Common myeloid progenitor, CD34-positive (primary cell): ENCODE measurements around the gene PAXX.

ENCODE experiments used
- CTCF ChIA-PET: fragments of 350-600 bp; sonication (Branson Sonifier 250); formaldehyde crosslinking; loops from one replicate; lab custom pipeline; 2021; ENCODE audit warnings: antibody characterized with exemption; lab: Charles Lee
- POLR2A ChIA-PET: fragments of 350-600 bp; sonication (Branson Sonifier 250); formaldehyde crosslinking; loops from one replicate; lab custom pipeline; 2021; ENCODE audit warnings: antibody characterized with exemption; lab: Charles Lee
- DNase-seq, 3 donors: peaks; one replicate each; pipeline versions ENCODE4 v3.0.0 to v3.0.0-alpha.2; 2013
- H3K27ac ChIP-seq, 2 experiments: 1 replicate in 1 of 2; 2 replicates in 1 of 2; pipeline ENCODE4 v1.7.0; 2013; ENCODE audit warnings: inconsistent platforms in 2 of 2, low read length in 2 of 2, mild to moderate bottlenecking in 2 of 2, low read depth in 1 of 2, moderate library complexity in 1 of 2; ENCODE audit not compliant: severe bottlenecking in 2 of 2, insufficient read depth in 1 of 2, poor library complexity in 1 of 2
- H3K27me3 ChIP-seq, 5 experiments: replicated peaks in 2 of 5; 1 replicate in 3 of 5; 2 replicates in 2 of 5; pipeline versions ENCODE4 v1.6.1 to v1.7.0; 2013; ENCODE audit warnings: low read length in 4 of 5, mild to moderate bottlenecking in 2 of 5, moderate library complexity in 2 of 5, inconsistent platforms in 1 of 5; ENCODE audit not compliant: insufficient read depth in 5 of 5, control insufficient read depth in 4 of 5
- H3K36me3 ChIP-seq, 4 experiments: 1 replicate in 2 of 4; 2 replicates in 2 of 4; pipeline versions ENCODE4 v1.6.1 to v1.7.0; 2013; ENCODE audit warnings: low read length in 3 of 4, control low read depth in 1 of 4, mild to moderate bottlenecking in 1 of 4; ENCODE audit not compliant: control insufficient read depth in 4 of 4, insufficient read depth in 4 of 4
- H3K4me1 ChIP-seq, 4 experiments: 1 replicate in 3 of 4; 2 replicates in 1 of 4; pipeline versions ENCODE4 v1.6.1 to v1.7.1; 2013; ENCODE audit warnings: low read length in 3 of 4, mild to moderate bottlenecking in 3 of 4, control low read depth in 1 of 4, inconsistent platforms in 1 of 4, moderate library complexity in 1 of 4; ENCODE audit not compliant: control insufficient read depth in 4 of 4, insufficient read depth in 4 of 4; ENCODE audit errors: control extremely low read depth in 1 of 4
- H3K4me3 ChIP-seq, 7 experiments: 1 replicate in 4 of 7; 2 replicates in 3 of 7; pipeline versions ENCODE4 v1.5.1 to v1.7.0; 2013; ENCODE audit warnings: mild to moderate bottlenecking in 7 of 7, low read length in 6 of 7, moderate library complexity in 6 of 7, inconsistent platforms in 2 of 7, low read depth in 2 of 7, control low read depth in 1 of 7; ENCODE audit not compliant: insufficient read depth in 4 of 7, control insufficient read depth in 1 of 7; ENCODE audit errors: extremely low read depth in 1 of 7
- H3K9me3 ChIP-seq, 5 experiments: 1 replicate in 4 of 5; 2 replicates in 1 of 5; pipeline versions ENCODE4 v1.6.1 to v1.7.1; 2013; ENCODE audit warnings: low read length in 4 of 5, mild to moderate bottlenecking in 2 of 5, inconsistent platforms in 1 of 5, low read depth in 1 of 5, moderate library complexity in 1 of 5; ENCODE audit not compliant: control insufficient read depth in 4 of 5, insufficient read depth in 2 of 5; ENCODE audit errors: control extremely low read depth in 1 of 5
- WGBS: methylation state at CpG from one replicate; pipeline ENCODE4 v1.1.5; 2013; ENCODE audit not compliant: insufficient coverage; 5-methylcytosine and 5-hydroxymethylcytosine counted together

PAXX gene

GRCh38 chr9:137013571-137013940 lies 21.3 kb downstream of the PAXX start:
- WGBS, result 98% methylated on average over 9 of the region's 20 CpGs
- Histone ChIP-seq H3K4me1 (peaks cover 0 to under 1% (median 0%) of the 10 kb centered on the region in 4 experiments), H3K36me3 (peaks cover 2 to 79% (median 43%) of the 10 kb centered on the region in 4 experiments), H3K4me3 (no peak overlapping the region), H3K9me3 (no peaks in the 10 kb centered on the region), H3K27ac (no peak overlapping the region), H3K27me3 (no peaks in the 10 kb centered on the region)
- DNase-seq, result no peak
- POLR2A ChIA-PET, result no interaction called here
- CTCF ChIA-PET, result interaction anchor here (2.0 kb wide), 1 partner anchor 16 kb away, joined by 7 read pairs; no protein-coding TSS in a partner anchor

- peaks cover 2 to 84% (median 49%) of the 10 kb centered on the region in 4 experiments for H3K36me3 ChIP-seq
- CTCF ChIA-PET, result interaction anchor here (1.4 to 2.0 kb wide), 2 partner anchors 8 to 15 kb away, joined by 3 to 7 read pairs; no protein-coding TSS in a partner anchor
- H3K27ac ChIP-seq, result no peak overlapping the region
- peaks cover 0 to 3% (median 0%) of the 10 kb centered on the region in 4 experiments for H3K4me1 ChIP-seq
- no peaks in the 10 kb centered on the region for H3K27me3 ChIP-seq
- no peak for DNase-seq
- H3K4me3 ChIP-seq, result no peak overlapping the region
- 93% methylated on average over 23 of the region's 23 CpGs for WGBS
- POLR2A ChIA-PET, result no interaction called here
- H3K9me3 ChIP-seq, result no peaks in the 10 kb centered on the region
Observed at GRCh38 chr9:137014166-137014565, 21.9 kb downstream of the PAXX start.

DNA sequence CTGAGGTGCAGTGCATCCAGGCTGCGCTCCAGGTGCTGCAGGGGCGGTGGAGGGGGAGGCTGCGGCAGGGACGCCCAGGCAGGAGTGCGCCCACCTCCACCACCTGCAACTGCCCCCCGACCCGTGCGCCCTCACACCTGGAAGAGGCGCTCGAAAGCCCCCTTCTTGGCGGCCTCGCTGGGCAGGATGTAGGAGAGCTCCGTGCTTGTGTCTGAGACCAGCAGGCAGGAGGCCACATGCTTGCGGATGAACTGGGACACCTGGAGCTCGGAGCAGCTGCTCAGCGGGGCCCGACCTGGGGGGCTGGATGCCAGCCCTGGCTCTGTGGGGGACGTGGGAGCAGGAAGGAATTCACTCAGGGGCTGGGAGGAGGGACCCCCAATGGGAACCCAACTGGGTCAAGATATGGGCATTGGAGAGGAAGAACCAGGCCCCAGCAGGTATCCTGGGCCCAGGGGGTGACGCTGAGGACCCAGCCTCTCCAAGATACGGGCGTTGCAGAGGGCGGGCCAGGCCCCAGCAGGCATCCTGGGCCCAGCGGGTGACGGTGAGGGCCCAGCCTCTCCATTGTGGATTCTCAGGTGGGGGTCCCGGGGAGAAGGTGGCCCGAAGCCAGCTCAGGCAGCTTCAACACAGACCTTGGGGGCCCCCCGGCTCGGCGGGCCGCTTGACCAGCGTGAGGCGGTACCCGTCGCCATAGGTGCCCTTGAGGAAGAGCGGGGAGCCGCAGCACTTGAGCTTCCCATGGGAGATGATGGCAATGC lies 22.7 kb downstream of the PAXX start:
- ChIA-PET POLR2A (no interaction called here), CTCF (interaction anchor here (1.1 to 2.0 kb wide), 3 partner anchors 9 to 67 kb away, joined by 3 to 7 read pairs (median 3); no protein-coding TSS in a partner anchor)
- DNase-seq, result no peak
- Histone ChIP-seq H3K27me3 (no peaks in the 10 kb centered on the region), H3K27ac (no peak overlapping the region), H3K4me1 (peaks cover 0 to 3% (median 0%) of the 10 kb centered on the region in 4 experiments), H3K4me3 (no peak overlapping the region), H3K36me3 (peaks cover 2 to 86% (median 49%) of the 10 kb centered on the region in 4 experiments), H3K9me3 (no peaks in the 10 kb centered on the region)
- WGBS, result 97% methylated on average over 36 of the region's 36 CpGs

DNA sequence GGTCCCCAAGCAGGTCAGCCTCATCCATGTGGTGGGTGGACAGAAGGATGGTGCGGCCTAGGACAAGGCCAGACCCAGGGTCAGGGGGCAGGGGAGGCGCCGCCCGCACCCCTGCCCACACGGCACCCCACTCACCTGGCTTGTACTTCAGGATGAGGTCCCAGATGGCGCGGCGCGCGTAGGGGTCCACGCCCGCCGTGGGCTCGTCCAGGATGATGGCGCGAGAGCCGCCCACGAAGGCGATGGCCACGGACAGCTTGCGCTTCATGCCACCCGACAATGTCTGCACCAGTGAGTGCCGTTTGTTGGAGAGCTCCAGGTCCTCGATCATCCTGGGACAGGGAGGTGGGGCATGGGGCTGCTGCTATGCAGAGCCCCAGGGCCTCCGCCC lies 23.3 kb downstream of the PAXX start:
- Histone ChIP-seq H3K36me3 (peaks cover 2 to 88% (median 50%) of the 10 kb centered on the region in 4 experiments), H3K9me3 (no peaks in the 10 kb centered on the region), H3K4me1 (peaks cover 0 to 3% (median 0%) of the 10 kb centered on the region in 4 experiments), H3K4me3 (no peak overlapping the region), H3K27ac (no peak overlapping the region), H3K27me3 (no peaks in the 10 kb centered on the region)
- no peak for DNase-seq
- ChIA-PET CTCF (interaction anchor here (1.1 kb wide), 1 partner anchor 67 kb away, joined by 3 read pairs; no protein-coding TSS in a partner anchor), POLR2A (no interaction called here)
- WGBS, result 99% methylated on average over 24 of the region's 25 CpGs

DNA sequence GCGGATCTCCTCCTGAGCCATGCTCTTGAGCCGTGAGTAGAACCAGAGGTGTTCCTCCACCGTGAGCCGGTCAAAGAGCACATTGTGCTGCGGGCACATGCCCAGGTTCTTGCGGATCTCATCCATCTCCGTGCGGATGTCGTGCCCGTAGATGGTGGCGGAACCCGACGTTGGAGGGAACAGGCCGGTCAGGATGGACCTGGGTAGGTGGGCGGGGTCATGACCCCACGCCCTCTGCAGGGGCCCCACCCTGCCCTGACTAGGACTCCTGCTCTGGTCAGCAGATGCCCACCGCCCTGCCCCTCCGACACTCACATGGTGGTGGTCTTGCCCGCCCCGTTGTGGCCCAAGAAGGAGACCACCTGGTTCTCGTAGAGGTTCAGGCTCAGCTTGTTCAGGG lies 23.8 kb downstream of the PAXX start:
- Histone ChIP-seq H3K36me3 (peaks cover 2 to 91% (median 51%) of the 10 kb centered on the region in 4 experiments), H3K27ac (no peak overlapping the region), H3K27me3 (no peaks in the 10 kb centered on the region), H3K9me3 (no peaks in the 10 kb centered on the region), H3K4me1 (peaks cover 0 to 3% (median 0%) of the 10 kb centered on the region in 4 experiments), H3K4me3 (no peak overlapping the region)
- DNase-seq, result no peak
- ChIA-PET CTCF (no interaction called here), POLR2A (no interaction called here)
- WGBS, result 98% methylated on average over 20 of the region's 21 CpGs

- CTCF ChIA-PET, result no interaction called here
- over 99% methylated on average over 10 of the region's 16 CpGs for WGBS
Observed at GRCh38 chr9:137016436-137016835, 24.2 kb downstream of the PAXX start.

DNA sequence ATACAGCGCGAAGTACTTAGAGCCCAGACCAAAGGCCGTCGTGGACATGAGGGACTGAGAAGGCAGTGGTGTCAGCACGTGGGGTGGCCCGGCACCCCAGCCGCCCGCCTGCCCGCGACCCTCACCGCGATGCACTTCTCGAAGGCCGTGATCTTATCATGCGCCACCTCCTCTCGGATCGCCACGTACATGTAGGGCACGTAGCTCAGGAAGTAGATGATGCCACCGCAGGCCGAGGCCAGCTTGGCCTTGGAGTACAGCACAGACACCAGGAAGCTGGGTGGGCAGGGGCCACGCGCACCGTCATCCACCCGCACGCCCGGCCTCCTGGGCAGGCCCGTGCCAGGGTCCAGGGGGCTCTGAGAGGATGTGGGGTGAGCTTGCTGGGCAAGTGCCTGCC lies 24.8 kb downstream of the PAXX start:
- Histone ChIP-seq H3K27ac (no peak overlapping the region), H3K9me3 (no peaks in the 10 kb centered on the region), H3K36me3 (peaks cover 2 to 88% (median 52%) of the 10 kb centered on the region in 4 experiments), H3K4me3 (no peak overlapping the region), H3K27me3 (no peaks in the 10 kb centered on the region), H3K4me1 (peaks cover 0 to 3% (median 0%) of the 10 kb centered on the region in 4 experiments)
- 94% methylated on average over 28 of the region's 28 CpGs for WGBS
- ChIA-PET CTCF (interaction anchor here (1.1 kb wide), 1 partner anchor 18 kb away, joined by 3 read pairs; no protein-coding TSS in a partner anchor), POLR2A (no interaction called here)
- DNase-seq, result no peak

More at GRCh38 chr9:137016436-137016835, 24.2 kb downstream of the PAXX start:
- DNase-seq, result no peak
- POLR2A ChIA-PET, result no interaction called here
- Histone ChIP-seq H3K27me3 (no peaks in the 10 kb centered on the region), H3K36me3 (peaks cover 2 to 91% (median 53%) of the 10 kb centered on the region in 4 experiments), H3K27ac (no peak overlapping the region), H3K9me3 (no peaks in the 10 kb centered on the region), H3K4me1 (peaks cover 0 to 3% (median 0%) of the 10 kb centered on the region in 4 experiments), H3K4me3 (no peak overlapping the region)
